Calu3 (cell line): ENCODE results near the gene NTRK2. TPM values are rescaled to one million over a fixed set of nuclear protein-coding genes. Genes with fewer than 3 reads are reported as not detected.

Experiments used
- BruUV-seq: library from RNA; stranded (reverse); fragments of 400-500 nt; replicated peaks from 2 replicates; lab custom pipeline; 2021; lab: Mats Ljungman, UMichigan
- CTCF ChIA-PET: fragments of 300-600 bp; sonication (Branson Sonifier 250); formaldehyde crosslinking; loops from one replicate; lab custom pipeline; 2022; ENCODE audit warnings: antibody characterized with exemption; lab: Charles Lee
- DNase-seq: peaks from one replicate; pipeline ENCODE4 v3.0.0; 2022
- H3K27ac Mint-ChIP-seq: one replicate; pipeline ENCODE4 v1.8.0; 2022; ENCODE audit warnings: mixed read lengths; ENCODE audit not compliant: unreplicated experiment
- H3K27me3 Mint-ChIP-seq: one replicate; pipeline ENCODE4 v1.8.0; 2022; ENCODE audit warnings: mixed read lengths; ENCODE audit not compliant: unreplicated experiment
- H3K36me3 Mint-ChIP-seq: one replicate; pipeline ENCODE4 v1.8.0; 2022; ENCODE audit warnings: mild to moderate bottlenecking, moderate library complexity, mixed read lengths; ENCODE audit not compliant: insufficient read depth, unreplicated experiment
- H3K4me1 Mint-ChIP-seq: one replicate; pipeline ENCODE4 v1.8.0; 2022; ENCODE audit warnings: mild to moderate bottlenecking, low read depth, mixed read lengths; ENCODE audit not compliant: unreplicated experiment
- H3K4me3 Mint-ChIP-seq: one replicate; pipeline ENCODE4 v1.8.0; 2022; ENCODE audit warnings: mild to moderate bottlenecking, low read depth, moderate library complexity, mixed read lengths; ENCODE audit not compliant: unreplicated experiment
- H3K9me3 Mint-ChIP-seq: one replicate; pipeline ENCODE4 v1.8.0; 2022; ENCODE audit warnings: low read depth, mixed read lengths; ENCODE audit not compliant: unreplicated experiment
- intact Hi-C: fragments of 100-400 bp; cut with micrococcal nuclease; formaldehyde crosslinking; loops from one replicate; pipeline ENCODE4 v1.10.0; 2022; ENCODE audit not compliant: unreplicated experiment
- total RNA-seq: library from RNA; stranded (reverse); gene quantifications from 2 replicates; pipeline ENCODE4 v1.2.3, GENCODE V29; 2022
- TF ChIP-seq, protein P1 (sequence below): fragments of 200-600 bp; IDR thresholded peaks from one replicate; pipeline ENCODE4 v1.8.0; 2022; ENCODE audit warnings: antibody characterized with exemption; ENCODE audit not compliant: unreplicated experiment

Gene NTRK2
- total RNA-seq, 1 experiment from 2014 or later, result 2.1 TPM

GRCh38 chr9:84943482-84944050, 274.0 kb downstream of the NTRK2 start:
- no peak for DNase-seq
- no peaks in the 10 kb centered on the region for H3K36me3 Mint-ChIP-seq
- BruUV-seq, result no TSS peak
- no peaks in the 10 kb centered on the region for H3K9me3 Mint-ChIP-seq
- H3K4me1 Mint-ChIP-seq, result peaks cover 27% of the 10 kb centered on the region
- TF ChIP-seq, protein P1, sequence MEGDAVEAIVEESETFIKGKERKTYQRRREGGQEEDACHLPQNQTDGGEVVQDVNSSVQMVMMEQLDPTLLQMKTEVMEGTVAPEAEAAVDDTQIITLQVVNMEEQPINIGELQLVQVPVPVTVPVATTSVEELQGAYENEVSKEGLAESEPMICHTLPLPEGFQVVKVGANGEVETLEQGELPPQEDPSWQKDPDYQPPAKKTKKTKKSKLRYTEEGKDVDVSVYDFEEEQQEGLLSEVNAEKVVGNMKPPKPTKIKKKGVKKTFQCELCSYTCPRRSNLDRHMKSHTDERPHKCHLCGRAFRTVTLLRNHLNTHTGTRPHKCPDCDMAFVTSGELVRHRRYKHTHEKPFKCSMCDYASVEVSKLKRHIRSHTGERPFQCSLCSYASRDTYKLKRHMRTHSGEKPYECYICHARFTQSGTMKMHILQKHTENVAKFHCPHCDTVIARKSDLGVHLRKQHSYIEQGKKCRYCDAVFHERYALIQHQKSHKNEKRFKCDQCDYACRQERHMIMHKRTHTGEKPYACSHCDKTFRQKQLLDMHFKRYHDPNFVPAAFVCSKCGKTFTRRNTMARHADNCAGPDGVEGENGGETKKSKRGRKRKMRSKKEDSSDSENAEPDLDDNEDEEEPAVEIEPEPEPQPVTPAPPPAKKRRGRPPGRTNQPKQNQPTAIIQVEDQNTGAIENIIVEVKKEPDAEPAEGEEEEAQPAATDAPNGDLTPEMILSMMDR, result no peak
- intact Hi-C loops, result no loop called here
- no peaks in the 10 kb centered on the region for H3K27me3 Mint-ChIP-seq
- CTCF ChIA-PET, result no interaction called here
- no peak overlapping the region for H3K4me3 Mint-ChIP-seq
- no peak overlapping the region for H3K27ac Mint-ChIP-seq

GRCh38 chr9:84945878-84946538, 276.5 kb downstream of the NTRK2 start:
- no peak overlapping the region for H3K4me3 Mint-ChIP-seq
- TF ChIP-seq, protein P1, result no peak
- intact Hi-C loops, result loop anchor here (5.0 kb wide), 1 partner anchor 159 kb away; no protein-coding TSS in a partner anchor
- no peak overlapping the region for H3K27ac Mint-ChIP-seq
- no peaks in the 10 kb centered on the region for H3K36me3 Mint-ChIP-seq
- CTCF ChIA-PET, result no interaction called here
- H3K27me3 Mint-ChIP-seq, result no peaks in the 10 kb centered on the region
- no peaks in the 10 kb centered on the region for H3K9me3 Mint-ChIP-seq
- no peak for DNase-seq
- BruUV-seq, result no TSS peak
- peaks cover 27% of the 10 kb centered on the region for H3K4me1 Mint-ChIP-seq

DNA sequence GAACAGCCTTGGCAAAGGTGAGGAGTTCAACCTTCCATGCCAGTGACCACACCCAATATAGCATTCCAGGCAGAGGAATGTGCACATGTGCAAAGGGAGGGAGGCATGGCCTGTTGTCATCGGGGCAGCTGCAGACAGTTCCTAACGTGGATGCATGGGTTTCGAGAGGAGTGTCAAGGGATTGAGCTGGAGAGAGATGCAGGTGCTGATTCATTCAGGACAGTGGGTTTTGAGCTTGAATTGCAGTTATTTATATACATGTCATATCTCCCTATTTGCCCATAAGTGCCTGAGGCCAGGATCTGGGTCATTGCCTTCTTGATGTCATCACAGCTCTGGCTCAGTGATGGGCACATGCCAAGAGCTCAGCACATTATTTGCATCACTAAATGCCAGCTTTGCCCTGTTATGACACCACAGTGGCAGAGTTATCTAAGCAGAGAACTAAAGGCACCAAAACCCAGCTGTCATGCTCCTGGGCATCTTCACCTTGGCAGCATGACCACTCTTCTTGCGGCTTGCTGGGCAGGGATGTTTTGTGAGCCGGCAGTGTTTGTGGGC, 278.0 kb downstream of the NTRK2 start:
- H3K27ac Mint-ChIP-seq, result no peak overlapping the region

GRCh38 chr9:84949258-84949657, 279.7 kb downstream of the NTRK2 start:
- intact Hi-C loops, result loop anchor here (5.0 kb wide), 1 partner anchor 162 kb away; no protein-coding TSS in a partner anchor
- no peak overlapping the region for H3K4me3 Mint-ChIP-seq
- CTCF ChIA-PET, result interaction anchor here (1.2 kb wide), 1 partner anchor 310 kb away, joined by 3 read pairs; no protein-coding TSS in a partner anchor
- no peaks in the 10 kb centered on the region for H3K9me3 Mint-ChIP-seq
- no TSS peak for BruUV-seq
- peaks cover 34% of the 10 kb centered on the region for H3K4me1 Mint-ChIP-seq
- no peak for DNase-seq
- H3K27ac Mint-ChIP-seq, result no peak overlapping the region
- TF ChIP-seq, protein P1, result no peak
- H3K27me3 Mint-ChIP-seq, result no peaks in the 10 kb centered on the region
- no peaks in the 10 kb centered on the region for H3K36me3 Mint-ChIP-seq

More for the DNA sequence above, 278.0 kb downstream of the NTRK2 start:
- Mint-ChIP-seq H3K4me1 (peaks cover 27% of the 10 kb centered on the region), H3K27me3 (no peaks in the 10 kb centered on the region), H3K9me3 (no peaks in the 10 kb centered on the region), H3K4me3 (no peak overlapping the region), H3K36me3 (no peaks in the 10 kb centered on the region)
- peak; percentile 12 for DNase-seq
- TF ChIP-seq, protein P1, result no peak
- BruUV-seq, result no TSS peak
- CTCF ChIA-PET, result no interaction called here
- intact Hi-C loops, result loop anchor here (5.0 kb wide), 1 partner anchor 160 kb away; no protein-coding TSS in a partner anchor
